GM12864 (cell line): ENCODE results near the gene MYH9.

Experiments used
- DNase-seq: peaks from one replicate; pipeline ENCODE4 v3.0.0-alpha.2; 2011; ENCODE audit warnings: low read depth
- H3K4me3 ChIP-seq: 2 replicates; pipeline ENCODE4 v1.5.1; 2011; ENCODE audit warnings: mild to moderate bottlenecking, low read depth, low read length, control low read depth
- TF ChIP-seq, protein P1 (sequence below): IDR thresholded peaks from 2 replicates; pipeline ENCODE4 v1.5.1; 2011; ENCODE audit warnings: low read depth, mild to moderate bottlenecking, moderate library complexity, low read length, control low read depth, inconsistent platforms; ENCODE audit errors: missing control alignments

Gene MYH9

GRCh38 chr22:36339171-36340065 is 48.3 kb downstream of the MYH9 start:
- no peak overlapping the region for H3K4me3 ChIP-seq
- TF ChIP-seq, protein P1, sequence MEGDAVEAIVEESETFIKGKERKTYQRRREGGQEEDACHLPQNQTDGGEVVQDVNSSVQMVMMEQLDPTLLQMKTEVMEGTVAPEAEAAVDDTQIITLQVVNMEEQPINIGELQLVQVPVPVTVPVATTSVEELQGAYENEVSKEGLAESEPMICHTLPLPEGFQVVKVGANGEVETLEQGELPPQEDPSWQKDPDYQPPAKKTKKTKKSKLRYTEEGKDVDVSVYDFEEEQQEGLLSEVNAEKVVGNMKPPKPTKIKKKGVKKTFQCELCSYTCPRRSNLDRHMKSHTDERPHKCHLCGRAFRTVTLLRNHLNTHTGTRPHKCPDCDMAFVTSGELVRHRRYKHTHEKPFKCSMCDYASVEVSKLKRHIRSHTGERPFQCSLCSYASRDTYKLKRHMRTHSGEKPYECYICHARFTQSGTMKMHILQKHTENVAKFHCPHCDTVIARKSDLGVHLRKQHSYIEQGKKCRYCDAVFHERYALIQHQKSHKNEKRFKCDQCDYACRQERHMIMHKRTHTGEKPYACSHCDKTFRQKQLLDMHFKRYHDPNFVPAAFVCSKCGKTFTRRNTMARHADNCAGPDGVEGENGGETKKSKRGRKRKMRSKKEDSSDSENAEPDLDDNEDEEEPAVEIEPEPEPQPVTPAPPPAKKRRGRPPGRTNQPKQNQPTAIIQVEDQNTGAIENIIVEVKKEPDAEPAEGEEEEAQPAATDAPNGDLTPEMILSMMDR, result no peak
- no peak for DNase-seq

DNA sequence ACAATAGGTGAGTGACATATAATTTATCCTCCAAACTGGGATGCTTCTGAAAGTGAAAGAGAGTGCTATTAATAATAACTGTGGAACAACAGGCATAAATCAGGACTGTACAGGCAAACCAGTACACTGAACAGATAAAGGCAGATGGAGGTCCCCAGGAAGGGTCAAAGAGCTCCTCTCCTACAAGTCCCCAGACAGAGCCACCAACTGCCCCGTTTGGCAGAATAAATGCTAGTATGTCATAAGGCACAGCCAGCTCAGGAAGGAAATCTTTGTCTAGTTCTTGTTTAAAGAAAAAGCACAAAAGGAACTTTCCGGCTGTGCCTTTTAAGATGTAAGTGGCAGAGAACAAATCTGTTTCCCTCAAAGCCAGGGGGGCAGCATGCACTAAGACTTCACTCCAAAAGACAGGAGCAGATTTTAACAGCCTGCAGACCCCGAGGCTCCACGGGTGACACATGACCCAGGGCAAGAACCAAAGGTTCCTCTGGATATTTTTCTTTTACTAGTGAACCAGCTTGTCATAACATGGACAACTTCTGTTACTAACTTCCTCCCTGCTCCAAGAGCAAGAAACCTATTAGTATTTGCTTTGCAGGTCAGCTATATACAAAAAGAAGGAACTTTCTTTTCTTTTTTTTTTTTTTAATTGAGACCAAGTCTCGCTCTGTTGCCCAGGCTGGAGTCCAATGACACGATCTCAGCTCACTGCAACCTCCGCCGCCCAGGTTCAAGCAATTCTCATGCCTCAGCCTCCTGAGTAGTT is 50.2 kb downstream of the MYH9 start:
- DNase-seq, result no peak
- TF ChIP-seq, protein P1, result no peak
- no peak overlapping the region for H3K4me3 ChIP-seq

DNA sequence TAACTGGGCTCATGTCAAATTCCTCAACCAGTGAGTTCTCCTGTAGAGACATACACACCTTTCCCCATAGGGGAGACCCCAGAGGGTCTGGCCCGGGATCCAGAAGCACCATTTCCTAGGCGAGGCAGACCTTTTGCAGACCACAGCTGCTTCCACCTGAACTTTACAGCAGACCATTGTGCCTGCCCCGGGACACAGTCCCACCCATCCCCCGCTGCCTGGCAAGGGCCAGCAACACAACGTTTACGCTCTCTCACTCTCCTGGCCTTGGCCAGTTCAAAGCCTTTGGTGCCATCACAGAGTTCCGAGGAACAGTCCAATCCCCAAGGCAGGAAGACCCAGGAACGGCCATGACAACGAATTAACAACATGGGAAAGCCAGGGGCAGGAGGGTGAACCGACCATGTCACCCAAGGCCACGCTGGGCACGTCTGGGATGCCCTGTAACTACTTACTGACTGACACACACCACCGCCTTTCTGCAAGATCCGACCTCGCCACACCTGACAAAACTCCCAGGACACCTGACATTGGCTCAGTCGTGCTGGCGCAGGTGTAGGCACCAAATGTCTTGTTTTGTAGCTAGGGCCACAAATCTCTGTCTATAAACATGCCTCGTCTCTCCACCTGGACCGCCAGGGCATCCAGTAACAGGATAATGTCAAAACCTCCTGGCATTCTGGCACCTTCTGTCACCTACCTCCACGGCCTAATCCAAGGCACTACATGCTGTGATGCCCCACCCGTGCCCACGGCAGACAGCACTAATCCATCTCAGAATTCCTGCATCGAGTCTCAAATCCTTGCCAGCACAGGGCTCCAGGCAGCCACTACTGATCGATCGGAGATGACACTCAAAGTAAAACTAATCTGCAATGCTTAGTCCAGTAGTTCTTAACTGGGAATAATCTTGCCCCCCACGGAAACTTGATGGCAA is 51.3 kb downstream of the MYH9 start:
- TF ChIP-seq, protein P1, result no peak
- no peak overlapping the region for H3K4me3 ChIP-seq
- no peak for DNase-seq

DNA sequence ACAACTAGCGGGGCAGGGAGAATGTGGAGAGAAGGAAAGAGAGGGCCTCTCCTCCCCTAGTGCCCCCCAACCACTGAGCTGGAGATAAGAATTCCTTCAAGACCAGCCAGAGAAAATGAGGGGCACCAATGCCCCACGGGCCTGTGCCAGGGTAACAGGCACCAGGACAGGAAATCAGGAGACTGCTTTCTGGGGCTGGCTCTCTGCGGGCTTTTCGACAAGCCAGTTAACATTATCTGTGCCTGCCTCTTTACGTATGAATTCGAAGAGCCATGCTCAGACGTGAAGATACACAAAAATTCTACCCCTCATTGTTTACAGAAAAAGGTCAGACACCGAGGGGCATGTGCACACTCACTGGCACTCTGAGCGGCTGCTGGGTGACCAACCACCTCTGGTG is 52.1 kb downstream of the MYH9 start:
- H3K4me3 ChIP-seq, result no peak overlapping the region
- no peak for DNase-seq
- TF ChIP-seq, protein P1, result no peak

GRCh38 chr22:36334821-36335603 is 52.8 kb downstream of the MYH9 start:
- no peak overlapping the region for H3K4me3 ChIP-seq
- TF ChIP-seq, protein P1, result no peak
- DNase-seq, result no peak
